A673 (cell line): ENCODE data around the gene SENP6.

Experiments
- EZH2 ChIP-seq: fragments of 200-600 bp; sonication (generic); IDR thresholded peaks from 2 replicates; pipeline ENCODE4 v1.6.1; 2017; ENCODE audit warnings: borderline replicate concordance, low read depth, mild to moderate bottlenecking, mixed read lengths, antibody characterized with exemption, low read length; ENCODE audit not compliant: poor library complexity, severe bottlenecking
- TF ChIP-seq, protein P1 (sequence below): fragments of 300-800, 200-600 bp; sonication (generic); conservative IDR thresholded peaks from 2 replicates; pipeline ENCODE4 v1.5.1; 2017; ENCODE audit warnings: low read depth, mild to moderate bottlenecking, antibody characterized with exemption, low read length, moderate library complexity, mixed read lengths

DNA sequence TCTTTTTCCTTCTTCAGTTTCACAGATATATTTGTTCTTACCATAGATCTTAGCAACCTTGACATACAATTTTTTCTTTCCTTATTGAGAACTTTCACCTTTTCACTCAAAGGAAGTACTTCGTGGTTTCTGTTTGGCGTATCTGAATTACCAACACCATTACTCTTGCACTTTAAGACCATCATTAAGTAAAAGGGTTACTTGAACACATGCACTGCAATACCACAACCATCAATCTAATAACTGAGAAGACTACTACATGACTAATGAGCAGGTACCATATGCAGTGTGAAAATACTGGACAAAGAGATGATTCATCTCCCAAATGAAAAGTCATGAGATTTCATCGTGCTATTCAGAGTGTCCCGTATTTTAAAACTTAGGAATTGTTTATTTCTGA lies 21.7 kb upstream of the SENP6 start:
- TF ChIP-seq, protein P1, sequence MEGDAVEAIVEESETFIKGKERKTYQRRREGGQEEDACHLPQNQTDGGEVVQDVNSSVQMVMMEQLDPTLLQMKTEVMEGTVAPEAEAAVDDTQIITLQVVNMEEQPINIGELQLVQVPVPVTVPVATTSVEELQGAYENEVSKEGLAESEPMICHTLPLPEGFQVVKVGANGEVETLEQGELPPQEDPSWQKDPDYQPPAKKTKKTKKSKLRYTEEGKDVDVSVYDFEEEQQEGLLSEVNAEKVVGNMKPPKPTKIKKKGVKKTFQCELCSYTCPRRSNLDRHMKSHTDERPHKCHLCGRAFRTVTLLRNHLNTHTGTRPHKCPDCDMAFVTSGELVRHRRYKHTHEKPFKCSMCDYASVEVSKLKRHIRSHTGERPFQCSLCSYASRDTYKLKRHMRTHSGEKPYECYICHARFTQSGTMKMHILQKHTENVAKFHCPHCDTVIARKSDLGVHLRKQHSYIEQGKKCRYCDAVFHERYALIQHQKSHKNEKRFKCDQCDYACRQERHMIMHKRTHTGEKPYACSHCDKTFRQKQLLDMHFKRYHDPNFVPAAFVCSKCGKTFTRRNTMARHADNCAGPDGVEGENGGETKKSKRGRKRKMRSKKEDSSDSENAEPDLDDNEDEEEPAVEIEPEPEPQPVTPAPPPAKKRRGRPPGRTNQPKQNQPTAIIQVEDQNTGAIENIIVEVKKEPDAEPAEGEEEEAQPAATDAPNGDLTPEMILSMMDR, result no peak
- TF ChIP-seq EZH2, result no peak
